IPS-15b (cell line): ENCODE measurements around the gene RAB1A.

Source experiments
- H3K27me3 ChIP-seq: one replicate; pipeline ENCODE4 v1.6.1; 2013; ENCODE audit warnings: low read length; ENCODE audit not compliant: control insufficient read depth, insufficient read depth
- H3K36me3 ChIP-seq: one replicate; pipeline ENCODE4 v1.6.1; 2013; ENCODE audit warnings: low read length; ENCODE audit not compliant: control insufficient read depth, insufficient read depth
- H3K4me1 ChIP-seq: one replicate; pipeline ENCODE4 v1.6.1; 2013; ENCODE audit warnings: mild to moderate bottlenecking, low read length; ENCODE audit not compliant: control insufficient read depth, insufficient read depth
- H3K4me3 ChIP-seq: one replicate; pipeline ENCODE4 v1.5.1; 2013; ENCODE audit warnings: low read depth, low read length
- H3K9ac ChIP-seq: one replicate; pipeline ENCODE4 v1.6.1; 2013; ENCODE audit warnings: low read depth, mild to moderate bottlenecking, low read length
- H3K9me3 ChIP-seq: one replicate; pipeline ENCODE4 v1.6.1; 2013; ENCODE audit warnings: mild to moderate bottlenecking, low read length; ENCODE audit not compliant: control insufficient read depth, insufficient read depth

The RAB1A gene

GRCh38 chr2:65081232-65081685, 48.6 kb downstream of the RAB1A start:
- Histone ChIP-seq H3K4me1 (peaks cover 11% of the 10 kb centered on the region), H3K36me3 (peaks cover 11% of the 10 kb centered on the region), H3K27me3 (no peaks in the 10 kb centered on the region), H3K4me3 (no peak overlapping the region), H3K9me3 (no peaks in the 10 kb centered on the region), H3K9ac (no peak overlapping the region)

GRCh38 chr2:65079017-65079416, 50.9 kb downstream of the RAB1A start:
- no peaks in the 10 kb centered on the region for H3K27me3 ChIP-seq
- no peak overlapping the region for H3K9ac ChIP-seq
- H3K9me3 ChIP-seq, result no peaks in the 10 kb centered on the region
- H3K4me1 ChIP-seq, result peaks cover 17% of the 10 kb centered on the region
- H3K4me3 ChIP-seq, result no peak overlapping the region
- H3K36me3 ChIP-seq, result peaks cover 13% of the 10 kb centered on the region

- peaks cover 19% of the 10 kb centered on the region for H3K36me3 ChIP-seq
- H3K9ac ChIP-seq, result no peak overlapping the region
- H3K9me3 ChIP-seq, result no peaks in the 10 kb centered on the region
- H3K4me3 ChIP-seq, result no peak overlapping the region
- peaks cover 17% of the 10 kb centered on the region for H3K4me1 ChIP-seq
- no peaks in the 10 kb centered on the region for H3K27me3 ChIP-seq
Observed at GRCh38 chr2:65077898-65078297, 52.0 kb downstream of the RAB1A start.

GRCh38 chr2:65076345-65076710, 53.6 kb downstream of the RAB1A start:
- H3K4me1 ChIP-seq, result peaks cover 17% of the 10 kb centered on the region
- H3K9ac ChIP-seq, result no peak overlapping the region
- no peaks in the 10 kb centered on the region for H3K27me3 ChIP-seq
- peaks cover 23% of the 10 kb centered on the region for H3K36me3 ChIP-seq
- no peak overlapping the region for H3K4me3 ChIP-seq
- no peaks in the 10 kb centered on the region for H3K9me3 ChIP-seq

- H3K9ac ChIP-seq, result no peak overlapping the region
- H3K4me1 ChIP-seq, result peaks cover 17% of the 10 kb centered on the region
- H3K9me3 ChIP-seq, result no peaks in the 10 kb centered on the region
- H3K36me3 ChIP-seq, result peaks cover 21% of the 10 kb centered on the region
- H3K4me3 ChIP-seq, result no peak overlapping the region
- H3K27me3 ChIP-seq, result no peaks in the 10 kb centered on the region
Observed at GRCh38 chr2:65075605-65076344, 54.1 kb downstream of the RAB1A start.

- peaks cover 17% of the 10 kb centered on the region for H3K4me1 ChIP-seq
- H3K4me3 ChIP-seq, result no peak overlapping the region
- no peaks in the 10 kb centered on the region for H3K27me3 ChIP-seq
- H3K36me3 ChIP-seq, result peaks cover 25% of the 10 kb centered on the region
- no peak overlapping the region for H3K9ac ChIP-seq
- H3K9me3 ChIP-seq, result no peaks in the 10 kb centered on the region
Observed at GRCh38 chr2:65075176-65075575, 54.7 kb downstream of the RAB1A start.

- Histone ChIP-seq H3K27me3 (no peaks in the 10 kb centered on the region), H3K36me3 (peaks cover 28% of the 10 kb centered on the region), H3K9me3 (no peaks in the 10 kb centered on the region), H3K4me3 (no peak overlapping the region), H3K4me1 (peaks cover 17% of the 10 kb centered on the region), H3K9ac (no peak overlapping the region)
Observed at GRCh38 chr2:65073879-65074565, 55.9 kb downstream of the RAB1A start.

GRCh38 chr2:65072181-65072970, 57.5 kb downstream of the RAB1A start:
- H3K4me3 ChIP-seq, result no peak overlapping the region
- peaks cover 8% of the 10 kb centered on the region for H3K4me1 ChIP-seq
- no peak overlapping the region for H3K9ac ChIP-seq
- no peaks in the 10 kb centered on the region for H3K27me3 ChIP-seq
- no peaks in the 10 kb centered on the region for H3K9me3 ChIP-seq
- peaks cover 28% of the 10 kb centered on the region for H3K36me3 ChIP-seq

GRCh38 chr2:65071499-65072180, 58.3 kb downstream of the RAB1A start:
- H3K36me3 ChIP-seq, result peaks cover 28% of the 10 kb centered on the region
- H3K9ac ChIP-seq, result no peak overlapping the region
- no peaks in the 10 kb centered on the region for H3K27me3 ChIP-seq
- no peak overlapping the region for H3K4me3 ChIP-seq
- H3K9me3 ChIP-seq, result no peaks in the 10 kb centered on the region
- H3K4me1 ChIP-seq, result peaks cover 8% of the 10 kb centered on the region

- H3K36me3 ChIP-seq, result peaks cover 28% of the 10 kb centered on the region
Observed at GRCh38 chr2:65070856-65071255, 59.0 kb downstream of the RAB1A start.

GRCh38 chr2:65070172-65070830, 59.6 kb downstream of the RAB1A start:
- H3K27me3 ChIP-seq, result no peaks in the 10 kb centered on the region
- no peak overlapping the region for H3K9ac ChIP-seq
- no peak overlapping the region for H3K4me3 ChIP-seq
- H3K36me3 ChIP-seq, result peaks cover 28% of the 10 kb centered on the region
- no peaks in the 10 kb centered on the region for H3K4me1 ChIP-seq
- no peaks in the 10 kb centered on the region for H3K9me3 ChIP-seq

More at GRCh38 chr2:65070856-65071255, 59.0 kb downstream of the RAB1A start:
- Histone ChIP-seq H3K9ac (no peak overlapping the region), H3K27me3 (no peaks in the 10 kb centered on the region), H3K9me3 (no peaks in the 10 kb centered on the region), H3K4me3 (no peak overlapping the region), H3K4me1 (peaks cover 2% of the 10 kb centered on the region)
